DOHH2 (cell line): ENCODE results near the gene OR8A1.

ENCODE experiments used
- CTCF ChIP-seq: fragments of 200-600 bp; sonication (generic); IDR thresholded peaks from one replicate; pipeline ENCODE4 v1.5.1; 2014; ENCODE audit warnings: antibody characterized with exemption, mild to moderate bottlenecking, low read depth, low read length; ENCODE audit not compliant: poor library complexity, severe bottlenecking
- EZH2phosphoT487 ChIP-seq: fragments of 200-600 bp; sonication (generic); IDR thresholded peaks from 2 replicates; pipeline ENCODE4 v1.6.1; 2017; ENCODE audit warnings: borderline replicate concordance, mild to moderate bottlenecking, antibody characterized with exemption, low read length, moderate library complexity, mixed read lengths

- TF ChIP-seq CTCF (no peak), EZH2phosphoT487 (no peak)
Observed at GRCh38 chr11:124581817-124582216, 12.0 kb downstream of the OR8A1 start.
